Caco-2 (cell line): Measurements from ENCODE around the gene NDFIP2. TPM values are rescaled to one million over a fixed set of nuclear protein-coding genes. Genes with fewer than 3 reads are reported as not detected.
"Not testable (repeated sequence)": the region's sequence is repeated elsewhere in the genome, so short reads cannot be mapped to it uniquely, and the experiment has no call there.

ENCODE experiments used
- BruUV-seq: library from RNA; stranded (reverse); fragments of 400-500 nt; replicated peaks from 2 replicates; lab custom pipeline; 2021; lab: Mats Ljungman, UMichigan
- CTCF ChIA-PET: fragments of 300-600 bp; sonication (Branson Sonifier 250); formaldehyde crosslinking; loops from one replicate; lab custom pipeline; 2022; ENCODE audit warnings: antibody characterized with exemption; lab: Charles Lee
- POLR2A ChIA-PET: fragments of 300-600 bp; sonication (Branson Sonifier 250); formaldehyde crosslinking; loops from one replicate; lab custom pipeline; 2022; ENCODE audit warnings: antibody characterized with exemption; lab: Charles Lee
- DNase-seq, 2 experiments: peaks; one replicate each; pipeline versions ENCODE4 v3.0.0 to v3.0.0-alpha.2; 2020 to 2022
- H3K27me3 ChIP-seq: replicated peaks from 2 replicates; pipeline ENCODE4 v1.6.0; 2011; ENCODE audit warnings: low read length; ENCODE audit not compliant: control insufficient read depth, insufficient read depth
- H3K36me3 ChIP-seq: 2 replicates; pipeline ENCODE4 v1.5.1; 2011; ENCODE audit warnings: low read length; ENCODE audit not compliant: control insufficient read depth, insufficient read depth
- H3K4me1 ChIP-seq: fragments of 250-450 bp; sonication (Bioruptor Pico); 2 replicates; pipeline ENCODE4 v1.5.1; 2020; ENCODE audit warnings: mild to moderate bottlenecking
- H3K4me3 ChIP-seq: 2 replicates; pipeline ENCODE4 v1.5.1; 2011; ENCODE audit warnings: low read depth, mild to moderate bottlenecking, control low read depth, low read length
- H3K9me3 ChIP-seq: fragments of 250-450 bp; sonication (Bioruptor Pico); 2 replicates; pipeline ENCODE4 v1.5.1; 2020; ENCODE audit warnings: mild to moderate bottlenecking, moderate library complexity
- H3K27ac Mint-ChIP-seq: one replicate; pipeline ENCODE4 v1.8.0; 2022; ENCODE audit warnings: mixed read lengths; ENCODE audit not compliant: unreplicated experiment
- H3K27me3 Mint-ChIP-seq: one replicate; pipeline ENCODE4 v1.8.0; 2022; ENCODE audit warnings: mixed read lengths; ENCODE audit not compliant: insufficient read depth, unreplicated experiment
- H3K36me3 Mint-ChIP-seq: one replicate; pipeline ENCODE4 v1.8.0; 2022; ENCODE audit warnings: mild to moderate bottlenecking, mixed read lengths; ENCODE audit not compliant: insufficient read depth, unreplicated experiment
- H3K4me1 Mint-ChIP-seq: one replicate; pipeline ENCODE4 v1.8.0; 2022; ENCODE audit warnings: low read depth, mixed read lengths; ENCODE audit not compliant: unreplicated experiment
- H3K4me3 Mint-ChIP-seq: one replicate; pipeline ENCODE4 v1.8.0; 2022; ENCODE audit warnings: mild to moderate bottlenecking, moderate library complexity, mixed read lengths; ENCODE audit not compliant: unreplicated experiment
- H3K9me3 Mint-ChIP-seq: one replicate; pipeline ENCODE4 v1.8.0; 2022; ENCODE audit warnings: mixed read lengths; ENCODE audit not compliant: unreplicated experiment
- intact Hi-C: fragments of 100-400 bp; cut with micrococcal nuclease; formaldehyde crosslinking; loops from one replicate; pipeline ENCODE4 v1.10.0; 2022; ENCODE audit not compliant: unreplicated experiment
- total RNA-seq: library from RNA; stranded (reverse); gene quantifications from 2 replicates; pipeline ENCODE4 v1.2.3, GENCODE V29; 2022
- TF ChIP-seq, protein P1 (sequence below), 2 experiments: fragments of 200-600 bp in 1 of 2; IDR thresholded peaks; 1 replicate in 1 of 2; 2 replicates in 1 of 2; pipeline versions ENCODE4 v1.5.1 to v1.8.0; 2011 to 2022; ENCODE audit warnings: antibody characterized with exemption in 1 of 2, control low read depth in 1 of 2, inconsistent platforms in 1 of 2, low read depth in 1 of 2, low read length in 1 of 2, mild to moderate bottlenecking in 1 of 2, moderate library complexity in 1 of 2; ENCODE audit not compliant: insufficient read depth in 1 of 2, severe bottlenecking in 1 of 2, unreplicated experiment in 1 of 2

Gene NDFIP2
- total RNA-seq, 1 experiment from 2014 or later = 61.2 TPM

DNA sequence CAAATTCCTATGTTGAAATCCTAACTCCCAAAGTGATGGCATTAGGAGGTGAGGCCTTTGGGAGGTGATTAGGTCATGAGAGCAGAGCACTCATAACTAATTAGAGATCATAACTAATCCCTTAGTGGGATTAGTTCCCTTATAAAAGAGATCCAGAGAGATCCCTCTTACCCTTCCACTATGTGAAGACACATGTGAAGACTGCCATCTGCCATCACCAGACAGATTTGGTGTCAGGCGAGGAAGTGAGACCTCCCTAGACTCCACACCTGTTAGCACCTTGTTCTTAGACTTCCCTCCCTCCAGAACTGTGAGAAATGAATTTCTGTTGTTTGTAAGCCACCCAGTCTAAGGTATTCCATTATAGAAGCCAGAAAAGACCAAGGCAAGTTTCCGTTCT lies 112.2 kb downstream of the NDFIP2 start:
- DNase-seq = no peak
- Mint-ChIP-seq H3K27ac (no peak overlapping the region), H3K9me3 (no peaks in the 10 kb centered on the region), H3K36me3 (peaks cover 4% of the 10 kb centered on the region), H3K4me1 (no peaks in the 10 kb centered on the region), H3K27me3 (no peaks in the 10 kb centered on the region), H3K4me3 (no peak overlapping the region)
- TF ChIP-seq, protein P1, sequence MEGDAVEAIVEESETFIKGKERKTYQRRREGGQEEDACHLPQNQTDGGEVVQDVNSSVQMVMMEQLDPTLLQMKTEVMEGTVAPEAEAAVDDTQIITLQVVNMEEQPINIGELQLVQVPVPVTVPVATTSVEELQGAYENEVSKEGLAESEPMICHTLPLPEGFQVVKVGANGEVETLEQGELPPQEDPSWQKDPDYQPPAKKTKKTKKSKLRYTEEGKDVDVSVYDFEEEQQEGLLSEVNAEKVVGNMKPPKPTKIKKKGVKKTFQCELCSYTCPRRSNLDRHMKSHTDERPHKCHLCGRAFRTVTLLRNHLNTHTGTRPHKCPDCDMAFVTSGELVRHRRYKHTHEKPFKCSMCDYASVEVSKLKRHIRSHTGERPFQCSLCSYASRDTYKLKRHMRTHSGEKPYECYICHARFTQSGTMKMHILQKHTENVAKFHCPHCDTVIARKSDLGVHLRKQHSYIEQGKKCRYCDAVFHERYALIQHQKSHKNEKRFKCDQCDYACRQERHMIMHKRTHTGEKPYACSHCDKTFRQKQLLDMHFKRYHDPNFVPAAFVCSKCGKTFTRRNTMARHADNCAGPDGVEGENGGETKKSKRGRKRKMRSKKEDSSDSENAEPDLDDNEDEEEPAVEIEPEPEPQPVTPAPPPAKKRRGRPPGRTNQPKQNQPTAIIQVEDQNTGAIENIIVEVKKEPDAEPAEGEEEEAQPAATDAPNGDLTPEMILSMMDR (IDR thresholded peaks at IDR 0.05; ENCODE audit: insufficient read depth in 1 of 2, low read depth in 1 of 2, low read length in 1 of 2, severe bottlenecking in 1 of 2, unreplicated experiment in 1 of 2) = no peak
- H3K4me3 ChIP-seq = no peak overlapping the region
- CTCF ChIA-PET = no interaction called here
- intact Hi-C loops = no loop called here
- POLR2A ChIA-PET = no interaction called here
- H3K36me3 ChIP-seq = no peaks in the 10 kb centered on the region
- H3K9me3 ChIP-seq = no peaks in the 10 kb centered on the region
- BruUV-seq = no TSS peak
- no peaks in the 10 kb centered on the region for H3K4me1 ChIP-seq
- no peaks in the 10 kb centered on the region for H3K27me3 ChIP-seq

DNA sequence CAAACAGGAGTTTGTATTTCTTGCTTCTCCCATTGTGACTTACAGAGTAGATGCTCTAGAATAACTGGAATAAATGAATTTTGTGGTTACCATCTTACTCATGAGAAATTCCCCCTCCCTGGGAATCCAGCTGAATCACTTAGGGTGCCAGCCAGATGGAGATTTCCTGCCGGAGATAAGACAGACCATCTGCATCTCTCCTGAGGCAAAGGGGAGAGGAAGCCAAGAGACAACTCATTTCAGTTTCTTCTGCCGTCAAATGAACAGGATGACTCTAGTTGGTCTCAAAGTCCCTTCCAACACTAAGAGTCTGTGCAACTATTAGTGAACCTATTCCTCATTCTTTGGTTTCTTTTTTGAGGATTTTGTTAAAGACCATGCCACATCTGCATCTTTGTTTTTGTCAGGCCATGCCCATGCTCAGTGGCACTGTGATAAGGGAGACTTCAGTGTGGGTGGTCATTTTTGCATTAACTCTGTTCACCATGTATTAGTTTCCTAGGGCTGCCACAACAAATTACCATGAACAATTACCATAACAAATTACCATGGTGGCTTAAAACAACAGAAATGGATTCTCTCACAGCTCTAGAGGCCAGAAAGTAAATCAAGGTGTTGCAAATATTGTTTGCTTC lies 112.8 kb downstream of the NDFIP2 start:
- Histone ChIP-seq H3K9me3 (no peaks in the 10 kb centered on the region), H3K4me3 (no peak overlapping the region), H3K4me1 (no peaks in the 10 kb centered on the region), H3K36me3 (no peaks in the 10 kb centered on the region), H3K27me3 (no peaks in the 10 kb centered on the region)
- Mint-ChIP-seq H3K4me1 (no peaks in the 10 kb centered on the region), H3K27me3 (no peaks in the 10 kb centered on the region), H3K36me3 (peaks cover 4% of the 10 kb centered on the region), H3K27ac (no peak overlapping the region), H3K9me3 (no peaks in the 10 kb centered on the region), H3K4me3 (no peak overlapping the region)
- intact Hi-C loops = no loop called here
- DNase-seq = no peak
- ChIA-PET POLR2A (no interaction called here), CTCF (no interaction called here)
- TF ChIP-seq, protein P1 (IDR thresholded peaks at IDR 0.05; ENCODE audit: insufficient read depth in 1 of 2, low read depth in 1 of 2, low read length in 1 of 2, severe bottlenecking in 1 of 2, unreplicated experiment in 1 of 2) = no peak
- no TSS peak for BruUV-seq

DNA sequence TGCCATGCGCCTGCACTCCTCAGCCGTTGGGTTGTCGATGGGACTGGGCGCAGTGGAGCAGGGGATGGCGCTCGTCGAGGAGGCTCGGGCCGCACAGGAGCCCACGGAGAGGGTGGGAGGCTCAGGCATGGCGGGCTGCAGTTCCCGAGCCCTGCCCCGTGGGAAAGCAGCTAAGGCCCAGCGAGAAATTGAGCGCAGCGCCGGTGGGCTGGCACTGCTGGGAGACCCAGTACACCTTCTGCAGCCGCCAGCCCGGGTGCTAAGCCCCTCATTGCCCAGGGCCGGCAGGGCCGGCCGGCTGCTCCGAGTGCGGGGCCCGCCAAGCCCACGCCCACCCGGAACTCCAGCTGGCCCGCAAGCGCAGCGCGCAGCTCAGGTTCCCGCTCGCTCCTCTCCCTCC lies 119.2 kb downstream of the NDFIP2 start:
- BruUV-seq, H3K4me3 Mint-ChIP-seq, H3K4me3 ChIP-seq, H3K27ac Mint-ChIP-seq, H3K27me3 ChIP-seq, POLR2A ChIA-PET, H3K4me1 Mint-ChIP-seq, H3K9me3 Mint-ChIP-seq, H3K36me3 ChIP-seq, H3K36me3 Mint-ChIP-seq, DNase-seq, intact Hi-C loops, H3K27me3 Mint-ChIP-seq, H3K9me3 ChIP-seq, H3K4me1 ChIP-seq: not testable (repeated sequence)
- CTCF ChIA-PET = interaction anchor here (0.6 kb wide), 1 partner anchor 704 kb away, joined by 3 read pairs; no protein-coding TSS in a partner anchor
